ENCODE measurements around the gene PHETA1.

DNA sequence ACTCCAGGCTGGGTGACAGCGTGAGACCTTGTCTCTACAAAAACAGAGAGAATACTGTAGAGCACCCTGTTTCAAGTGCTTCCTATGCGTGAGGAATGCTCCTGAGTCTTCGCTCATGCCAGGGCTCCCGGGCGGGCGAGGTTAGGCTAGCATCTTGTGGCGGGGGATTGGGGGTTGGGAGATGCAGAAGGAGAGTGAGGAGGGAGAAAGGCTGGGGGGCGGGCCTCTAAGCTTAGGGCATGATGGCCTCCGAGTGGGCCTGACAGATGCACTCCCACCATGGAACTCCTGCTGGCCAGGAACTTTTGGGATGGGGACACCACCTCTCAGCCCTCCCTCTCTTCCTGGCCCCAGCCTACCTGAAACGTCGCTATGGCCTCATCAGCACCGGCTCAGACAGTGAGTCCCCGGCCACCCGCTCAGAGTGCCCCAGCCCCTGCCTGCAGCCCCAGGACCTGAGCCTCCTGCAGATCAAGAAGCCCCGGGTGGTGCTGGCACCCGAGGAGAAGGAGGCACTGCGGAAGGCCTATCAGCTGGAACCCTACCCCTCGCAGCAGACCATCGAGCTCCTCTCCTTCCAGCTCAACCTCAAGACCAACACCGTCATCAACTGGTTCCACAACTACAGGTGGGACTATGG, 27.3 kb downstream of the PHETA1 start:
- TF ChIP-seq, protein P1, sequence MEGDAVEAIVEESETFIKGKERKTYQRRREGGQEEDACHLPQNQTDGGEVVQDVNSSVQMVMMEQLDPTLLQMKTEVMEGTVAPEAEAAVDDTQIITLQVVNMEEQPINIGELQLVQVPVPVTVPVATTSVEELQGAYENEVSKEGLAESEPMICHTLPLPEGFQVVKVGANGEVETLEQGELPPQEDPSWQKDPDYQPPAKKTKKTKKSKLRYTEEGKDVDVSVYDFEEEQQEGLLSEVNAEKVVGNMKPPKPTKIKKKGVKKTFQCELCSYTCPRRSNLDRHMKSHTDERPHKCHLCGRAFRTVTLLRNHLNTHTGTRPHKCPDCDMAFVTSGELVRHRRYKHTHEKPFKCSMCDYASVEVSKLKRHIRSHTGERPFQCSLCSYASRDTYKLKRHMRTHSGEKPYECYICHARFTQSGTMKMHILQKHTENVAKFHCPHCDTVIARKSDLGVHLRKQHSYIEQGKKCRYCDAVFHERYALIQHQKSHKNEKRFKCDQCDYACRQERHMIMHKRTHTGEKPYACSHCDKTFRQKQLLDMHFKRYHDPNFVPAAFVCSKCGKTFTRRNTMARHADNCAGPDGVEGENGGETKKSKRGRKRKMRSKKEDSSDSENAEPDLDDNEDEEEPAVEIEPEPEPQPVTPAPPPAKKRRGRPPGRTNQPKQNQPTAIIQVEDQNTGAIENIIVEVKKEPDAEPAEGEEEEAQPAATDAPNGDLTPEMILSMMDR (IDR thresholded peaks at IDR 0.05 in 4 of 5, conservative IDR thresholded peaks at IDR 0.05 in 1 of 5), result no peak
- no peak for TF ChIP-seq POLR2A (IDR thresholded peaks at IDR 0.05)

Measured in gastrocnemius medialis (tissue), 4 donors.